Ishikawa (cell line): Measurements from ENCODE around the gene MRPL34.

Experiments
- CEBPB ChIP-seq: IDR thresholded peaks from 2 replicates; pipeline ENCODE4 v1.6.1; 2012
- CREB1 ChIP-seq: IDR thresholded peaks from 2 replicates; pipeline ENCODE4 v1.6.1; 2012; ENCODE audit warnings: low read depth
- EGR1 ChIP-seq: IDR thresholded peaks from 2 replicates; pipeline ENCODE4 v1.6.1; 2012
- EP300 ChIP-seq: IDR thresholded peaks from 2 replicates; pipeline ENCODE4 v1.6.1; 2012; ENCODE audit warnings: borderline replicate concordance
- TAF1 ChIP-seq: IDR thresholded peaks from 2 replicates; pipeline ENCODE4 v1.6.1; 2012; ENCODE audit warnings: low read depth, mild to moderate bottlenecking
- TCF12 ChIP-seq: IDR thresholded peaks from 2 replicates; pipeline ENCODE4 v1.6.1; 2012; ENCODE audit warnings: low read depth
- TEAD4 ChIP-seq: IDR thresholded peaks from 2 replicates; pipeline ENCODE4 v1.6.1; 2012
- YY1 ChIP-seq: IDR thresholded peaks from 2 replicates; pipeline ENCODE4 v1.6.1; 2012; ENCODE audit warnings: low read depth
- TF ChIP-seq, protein P1 (sequence below): IDR thresholded peaks from 2 replicates; pipeline ENCODE4 v1.6.1; 2012; ENCODE audit warnings: low read depth, mild to moderate bottlenecking
- TF ChIP-seq, protein P2 (sequence below): IDR thresholded peaks from 2 replicates; pipeline ENCODE4 v1.6.1; 2012
- TF ChIP-seq, protein P3 (sequence below): IDR thresholded peaks from 2 replicates; pipeline ENCODE4 v1.6.1; 2012

DNA sequence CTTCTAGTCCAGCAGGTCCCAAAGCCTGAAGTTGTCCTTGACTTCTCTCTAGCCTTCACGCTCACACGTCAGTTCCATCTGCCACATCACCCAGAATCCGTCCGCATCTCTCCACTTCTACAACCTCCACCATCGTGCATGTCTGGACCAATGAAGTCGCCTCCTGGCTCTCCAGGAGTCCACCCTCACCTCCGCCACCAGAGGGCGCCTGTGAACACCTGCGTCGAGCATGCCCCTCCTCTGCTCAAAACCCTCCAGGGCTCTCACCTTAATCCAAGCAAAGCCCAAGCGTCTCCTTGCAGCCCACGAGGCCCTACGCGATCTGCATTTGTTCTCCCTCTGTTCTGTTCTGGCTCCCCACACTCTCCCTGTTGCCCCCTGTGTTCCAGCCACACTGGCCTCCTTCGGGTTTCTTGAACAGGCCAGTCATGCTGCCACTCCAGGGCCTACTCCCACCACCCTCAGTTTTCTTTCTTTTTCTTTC lies 44.8 kb upstream of the MRPL34 start:
- TF ChIP-seq EP300 (no peak), YY1 (no peak), CEBPB (no peak), EGR1 (no peak), TCF12 (no peak), TAF1 (no peak), TEAD4 (no peak), CREB1 (no peak)
- TF ChIP-seq, protein P1, sequence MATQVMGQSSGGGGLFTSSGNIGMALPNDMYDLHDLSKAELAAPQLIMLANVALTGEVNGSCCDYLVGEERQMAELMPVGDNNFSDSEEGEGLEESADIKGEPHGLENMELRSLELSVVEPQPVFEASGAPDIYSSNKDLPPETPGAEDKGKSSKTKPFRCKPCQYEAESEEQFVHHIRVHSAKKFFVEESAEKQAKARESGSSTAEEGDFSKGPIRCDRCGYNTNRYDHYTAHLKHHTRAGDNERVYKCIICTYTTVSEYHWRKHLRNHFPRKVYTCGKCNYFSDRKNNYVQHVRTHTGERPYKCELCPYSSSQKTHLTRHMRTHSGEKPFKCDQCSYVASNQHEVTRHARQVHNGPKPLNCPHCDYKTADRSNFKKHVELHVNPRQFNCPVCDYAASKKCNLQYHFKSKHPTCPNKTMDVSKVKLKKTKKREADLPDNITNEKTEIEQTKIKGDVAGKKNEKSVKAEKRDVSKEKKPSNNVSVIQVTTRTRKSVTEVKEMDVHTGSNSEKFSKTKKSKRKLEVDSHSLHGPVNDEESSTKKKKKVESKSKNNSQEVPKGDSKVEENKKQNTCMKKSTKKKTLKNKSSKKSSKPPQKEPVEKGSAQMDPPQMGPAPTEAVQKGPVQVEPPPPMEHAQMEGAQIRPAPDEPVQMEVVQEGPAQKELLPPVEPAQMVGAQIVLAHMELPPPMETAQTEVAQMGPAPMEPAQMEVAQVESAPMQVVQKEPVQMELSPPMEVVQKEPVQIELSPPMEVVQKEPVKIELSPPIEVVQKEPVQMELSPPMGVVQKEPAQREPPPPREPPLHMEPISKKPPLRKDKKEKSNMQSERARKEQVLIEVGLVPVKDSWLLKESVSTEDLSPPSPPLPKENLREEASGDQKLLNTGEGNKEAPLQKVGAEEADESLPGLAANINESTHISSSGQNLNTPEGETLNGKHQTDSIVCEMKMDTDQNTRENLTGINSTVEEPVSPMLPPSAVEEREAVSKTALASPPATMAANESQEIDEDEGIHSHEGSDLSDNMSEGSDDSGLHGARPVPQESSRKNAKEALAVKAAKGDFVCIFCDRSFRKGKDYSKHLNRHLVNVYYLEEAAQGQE, result no peak
- TF ChIP-seq, protein P2, sequence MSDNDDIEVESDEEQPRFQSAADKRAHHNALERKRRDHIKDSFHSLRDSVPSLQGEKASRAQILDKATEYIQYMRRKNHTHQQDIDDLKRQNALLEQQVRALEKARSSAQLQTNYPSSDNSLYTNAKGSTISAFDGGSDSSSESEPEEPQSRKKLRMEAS, result peak; percentile 68
- TF ChIP-seq, protein P3, sequence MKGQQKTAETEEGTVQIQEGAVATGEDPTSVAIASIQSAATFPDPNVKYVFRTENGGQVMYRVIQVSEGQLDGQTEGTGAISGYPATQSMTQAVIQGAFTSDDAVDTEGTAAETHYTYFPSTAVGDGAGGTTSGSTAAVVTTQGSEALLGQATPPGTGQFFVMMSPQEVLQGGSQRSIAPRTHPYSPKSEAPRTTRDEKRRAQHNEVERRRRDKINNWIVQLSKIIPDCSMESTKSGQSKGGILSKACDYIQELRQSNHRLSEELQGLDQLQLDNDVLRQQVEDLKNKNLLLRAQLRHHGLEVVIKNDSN, result no peak
